ENCODE results near the gene RAB1A.

RAB1A gene

GRCh38 chr2:65156041-65156440 lies 26.1 kb upstream of the RAB1A start:
- no peak for DNase-seq (ENCODE audit: low read depth)
- no peak for TF ChIP-seq CTCF (conservative IDR thresholded peaks at IDR 0.05; ENCODE audit: control insufficient read depth, insufficient read depth, low read depth, low read length)
- no peak overlapping the region for H3K4me3 ChIP-seq (ENCODE audit: control insufficient read depth, low read depth, low read length)

DNA sequence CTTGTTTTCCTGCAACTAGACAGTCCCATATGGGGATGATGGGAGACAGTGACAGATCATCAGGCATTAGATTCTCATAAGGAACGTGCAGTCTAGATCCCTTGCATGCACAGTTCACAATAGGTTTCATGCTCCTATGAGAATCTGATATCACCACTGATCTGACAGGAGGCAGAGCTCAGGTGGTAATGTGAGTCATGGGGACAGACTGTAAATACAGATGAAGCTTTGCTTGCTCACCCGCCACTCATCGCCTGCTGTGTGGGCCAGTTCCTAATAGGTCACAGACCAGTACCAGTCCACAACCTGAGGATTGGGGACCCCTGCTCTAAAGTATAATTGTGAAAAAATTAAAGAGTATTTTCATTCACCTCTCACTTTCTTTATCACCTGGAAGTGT lies 23.6 kb upstream of the RAB1A start:
- H3K4me3 ChIP-seq (ENCODE audit: control insufficient read depth, low read depth, low read length), result no peak overlapping the region
- no peak for TF ChIP-seq CTCF (conservative IDR thresholded peaks at IDR 0.05; ENCODE audit: control insufficient read depth, insufficient read depth, low read depth, low read length)
- DNase-seq (ENCODE audit: low read depth), result peak; percentile 17

GRCh38 chr2:65146078-65146477 lies 16.2 kb upstream of the RAB1A start:
- TF ChIP-seq CTCF (conservative IDR thresholded peaks at IDR 0.05; ENCODE audit: control insufficient read depth, insufficient read depth, low read depth, low read length), result no peak
- no peak overlapping the region for H3K4me3 ChIP-seq (ENCODE audit: control insufficient read depth, low read depth, low read length)
- no peak for DNase-seq (ENCODE audit: low read depth)

DNA sequence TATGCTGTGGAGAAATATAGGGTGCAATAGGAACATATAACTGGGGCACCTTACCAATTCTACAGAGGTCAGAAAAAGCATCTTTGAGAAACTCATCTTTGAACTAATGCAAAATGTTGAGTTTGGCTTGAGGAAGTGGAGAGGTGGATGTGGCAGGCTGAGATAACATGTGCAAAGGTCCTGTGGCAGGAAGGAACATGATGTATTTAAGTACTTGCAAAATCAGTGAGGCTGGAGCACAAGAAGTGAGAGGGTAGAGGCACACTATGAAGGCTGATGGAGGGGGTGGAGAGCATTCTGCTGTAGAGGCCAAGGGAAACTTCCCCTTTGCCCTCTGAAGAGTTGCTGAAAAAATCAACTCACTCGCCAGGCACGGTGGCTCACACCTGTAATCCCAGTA lies 14.7 kb upstream of the RAB1A start:
- DNase-seq (ENCODE audit: low read depth), result no peak
- TF ChIP-seq CTCF (conservative IDR thresholded peaks at IDR 0.05; ENCODE audit: control insufficient read depth, insufficient read depth, low read depth, low read length), result no peak
- no peak overlapping the region for H3K4me3 ChIP-seq (ENCODE audit: control insufficient read depth, low read depth, low read length)

DNA sequence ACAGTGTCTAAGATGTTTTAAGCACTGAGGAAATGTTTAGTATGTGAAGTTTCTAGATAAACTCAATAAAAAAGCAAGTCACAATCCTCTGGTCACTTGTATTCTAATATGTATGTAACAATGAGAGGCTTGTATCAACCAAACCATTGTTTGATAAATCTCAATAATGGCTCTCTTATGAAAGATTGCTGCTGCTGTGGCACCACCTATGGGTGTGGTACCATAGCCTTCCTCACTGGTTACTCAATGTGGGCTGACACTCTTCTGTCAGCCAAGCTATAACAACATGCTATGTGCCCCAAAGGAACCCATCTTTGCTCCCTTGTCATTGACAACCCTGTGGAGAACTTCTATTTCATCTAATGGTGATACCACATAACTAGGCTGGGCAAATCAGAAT lies 12.6 kb upstream of the RAB1A start:
- TF ChIP-seq CTCF (conservative IDR thresholded peaks at IDR 0.05; ENCODE audit: control insufficient read depth, insufficient read depth, low read depth, low read length), result peak; percentile 16
- no peak overlapping the region for H3K4me3 ChIP-seq (ENCODE audit: control insufficient read depth, low read depth, low read length)
- peak; percentile 14 for DNase-seq (ENCODE audit: low read depth)

GRCh38 chr2:65137197-65137775 lies 7.4 kb upstream of the RAB1A start:
- no peak overlapping the region for H3K4me3 ChIP-seq (ENCODE audit: control insufficient read depth, low read depth, low read length)
- no peak for TF ChIP-seq CTCF (conservative IDR thresholded peaks at IDR 0.05; ENCODE audit: control insufficient read depth, insufficient read depth, low read depth, low read length)
- no peak for DNase-seq (ENCODE audit: low read depth)

GRCh38 chr2:65136253-65136652 lies 6.3 kb upstream of the RAB1A start:
- no peak for DNase-seq (ENCODE audit: low read depth)
- no peak overlapping the region for H3K4me3 ChIP-seq (ENCODE audit: control insufficient read depth, low read depth, low read length)
- no peak for TF ChIP-seq CTCF (conservative IDR thresholded peaks at IDR 0.05; ENCODE audit: control insufficient read depth, insufficient read depth, low read depth, low read length)
